Panc1 (cell line): Measurements from ENCODE around the gene APMAP. TPM values are rescaled to one million over a fixed set of nuclear protein-coding genes. Genes with fewer than 3 reads are reported as not detected.

Source experiments
- ATAC-seq: fragments of 200-7000 bp; cut with Tn5 transposase; 2 replicates; pipeline ENCODE4 v1.9.1; 2020; ENCODE audit warnings: mild to moderate bottlenecking, moderate library complexity
- BruUV-seq: library from RNA; stranded (reverse); fragments of 400-500 nt; replicated peaks from 2 replicates; lab custom pipeline; 2021; lab: Mats Ljungman, UMichigan
- CTCF ChIA-PET: fragments of 300-600 bp; sonication (Branson Sonifier 250); formaldehyde crosslinking; loops from one replicate; lab custom pipeline; 2022; ENCODE audit warnings: antibody characterized with exemption; lab: Charles Lee
- POLR2A ChIA-PET: fragments of 300-600 bp; sonication (Branson Sonifier 250); formaldehyde crosslinking; loops from one replicate; lab custom pipeline; 2022; ENCODE audit warnings: antibody characterized with exemption; lab: Charles Lee
- DNase-seq: peaks from one replicate; pipeline ENCODE4 v3.0.0-alpha.2; 2010; ENCODE audit warnings: low read depth, low spot score
- H3K27ac ChIP-seq: 2 replicates; pipeline ENCODE4 v1.5.1; 2011; ENCODE audit warnings: mild to moderate bottlenecking, low read length, inconsistent platforms
- H3K27me3 ChIP-seq: fragments of 200-500 bp; sonication (Bioruptor generic); 2 replicates; pipeline ENCODE4 v1.6.0; 2014; ENCODE audit warnings: low read length, inconsistent platforms; ENCODE audit not compliant: control insufficient read depth, insufficient read depth
- H3K36me3 ChIP-seq: fragments of 200-500 bp; sonication (Bioruptor generic); 2 replicates; pipeline ENCODE4 v1.5.1; 2014; ENCODE audit warnings: inconsistent platforms, mild to moderate bottlenecking, low read length, moderate library complexity; ENCODE audit not compliant: control insufficient read depth, insufficient read depth
- H3K4me1 ChIP-seq: 2 replicates; pipeline ENCODE4 v1.5.1; 2011; ENCODE audit warnings: inconsistent platforms, mild to moderate bottlenecking, low read length, moderate library complexity; ENCODE audit not compliant: control insufficient read depth, insufficient read depth
- H3K4me3 ChIP-seq, 2 experiments: 2 replicates each; pipeline ENCODE4 v1.5.1; 2011 to 2012; ENCODE audit warnings: low read depth in 2 of 2, low read length in 2 of 2, mild to moderate bottlenecking in 2 of 2, inconsistent platforms in 1 of 2, moderate library complexity in 1 of 2
- H3K9me3 ChIP-seq: fragments of 200-500 bp; sonication (Bioruptor generic); 2 replicates; pipeline ENCODE4 v1.5.1; 2014; ENCODE audit warnings: low read depth, mild to moderate bottlenecking, inconsistent platforms, low read length, moderate library complexity; ENCODE audit not compliant: control insufficient read depth, insufficient read depth
- CTCF ChIP-seq: fragments of 450-650 bp; IDR thresholded peaks from 2 replicates; pipeline ENCODE4 v1.5.1; 2017; ENCODE audit warnings: mild to moderate bottlenecking
- POLR2AphosphoS5 ChIP-seq: IDR thresholded peaks from 2 replicates; pipeline ENCODE4 v1.6.1; 2012; ENCODE audit warnings: mild to moderate bottlenecking, low read depth, low read length, moderate library complexity
- REST ChIP-seq, 2 experiments: IDR thresholded peaks; 2 replicates each; pipeline ENCODE4 v1.6.1; 2011 to 2012; ENCODE audit warnings: low read depth in 2 of 2, control low read depth in 1 of 2, low read length in 1 of 2, mild to moderate bottlenecking in 1 of 2, moderate library complexity in 1 of 2; ENCODE audit not compliant: insufficient read depth in 1 of 2
- SIN3A ChIP-seq: IDR thresholded peaks from 2 replicates; pipeline ENCODE4 v1.6.1; 2012; ENCODE audit warnings: low read depth, mild to moderate bottlenecking, low read length, moderate library complexity, borderline replicate concordance; ENCODE audit not compliant: insufficient read depth
- TCF7L2 ChIP-seq: IDR thresholded peaks from 2 replicates; pipeline ENCODE4 v1.6.1; 2011; ENCODE audit warnings: mild to moderate bottlenecking, low read depth, low read length, inconsistent platforms
- in situ Hi-C: cut with HindIII; loops from 2 replicates; pipeline ENCODE4 v1.10.0; 2016; ENCODE audit warnings: low sequenced_read_pairs, low pct_unique_long_range_greater_than_20kb
- intact Hi-C: fragments of 100-400 bp; cut with micrococcal nuclease; formaldehyde crosslinking; loops from one replicate; pipeline ENCODE4 v1.10.0; 2022; ENCODE audit not compliant: unreplicated experiment
- total RNA-seq: library from RNA; stranded (reverse); gene quantifications from one replicate; pipeline ENCODE4 v1.2.1, GENCODE V29; 2021; ENCODE audit not compliant: unreplicated experiment

APMAP gene
- total RNA-seq, 1 experiment from 2014 or later, result 165 TPM

DNA sequence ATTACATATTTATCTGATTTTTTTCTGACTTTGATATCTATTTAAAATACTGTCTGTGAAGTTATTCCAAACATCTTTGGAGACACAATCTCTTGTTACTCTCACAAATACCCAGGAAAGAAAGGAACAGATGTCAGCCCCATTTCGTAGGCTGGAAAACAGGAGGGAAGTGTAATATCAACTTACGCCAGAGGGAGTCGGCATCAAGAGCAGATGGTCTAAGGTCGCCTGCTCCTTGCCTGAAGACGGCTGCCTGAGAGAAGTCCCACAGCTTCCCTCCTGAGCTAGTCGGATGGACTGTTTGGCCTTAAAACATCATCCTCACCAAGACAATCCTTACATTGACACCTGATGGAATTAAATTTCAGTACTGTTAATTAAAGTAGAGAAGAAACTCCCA, 30.0 kb downstream of the APMAP start:
- DNase-seq (no peak), ATAC-seq (no peak)
- TF ChIP-seq TCF7L2 (no peak), REST (IDR thresholded peaks at IDR 0.05; ENCODE audit: insufficient read depth in 1 of 2, low read depth in 2 of 2, low read length in 1 of 2) (no peak), SIN3A (no peak), CTCF (no peak), POLR2AphosphoS5 (no peak)
- Histone ChIP-seq H3K27ac (no peak overlapping the region), H3K9me3 (no peaks in the 10 kb centered on the region), H3K4me1 (no peaks in the 10 kb centered on the region), H3K27me3 (no peaks in the 10 kb centered on the region), H3K36me3 (peaks cover 2% of the 10 kb centered on the region), H3K4me3 (no peak overlapping the region)
- in situ Hi-C loops (no loop called here), intact Hi-C loops (no loop called here)
- POLR2A ChIA-PET, result no interaction called here
- no TSS peak for BruUV-seq
- CTCF ChIA-PET, result no interaction called here

GRCh38 chr20:24962182-24962492, 30.4 kb downstream of the APMAP start:
- BruUV-seq, result no TSS peak
- Histone ChIP-seq H3K27ac (no peak overlapping the region), H3K9me3 (no peaks in the 10 kb centered on the region), H3K27me3 (no peaks in the 10 kb centered on the region), H3K36me3 (peaks cover 2% of the 10 kb centered on the region), H3K4me1 (no peaks in the 10 kb centered on the region), H3K4me3 (no peak overlapping the region)
- CTCF ChIA-PET, result no interaction called here
- no peak for ATAC-seq
- DNase-seq, result no peak
- intact Hi-C loops (no loop called here), in situ Hi-C loops (no loop called here)
- POLR2A ChIA-PET, result no interaction called here
- no peak for TF ChIP-seq REST (IDR thresholded peaks at IDR 0.05; ENCODE audit: insufficient read depth in 1 of 2, low read depth in 2 of 2, low read length in 1 of 2)
- TF ChIP-seq TCF7L2, result no peak
- TF ChIP-seq CTCF, result no peak
- TF ChIP-seq SIN3A, result no peak
- no peak for TF ChIP-seq POLR2AphosphoS5
